Esophagus muscularis mucosa (tissue), 4 donors: ENCODE measurements around the gene DNAJC25. TPM values are rescaled to one million over a fixed set of nuclear protein-coding genes. Genes with fewer than 3 reads are reported as not detected.

ENCODE experiments used
- DNase-seq: peaks from one replicate; pipeline ENCODE4 v3.0.0-alpha.2; 2017; ENCODE audit errors: extremely low spot score
- H3K27ac ChIP-seq, 4 donors: fragments of 200-600 bp; sonication (generic); replicated peaks in 1 of 4; 1 replicate in 3 of 4; 2 replicates in 1 of 4; pipeline ENCODE4 v1.5.1; 2016 to 2019; ENCODE audit warnings: mild to moderate bottlenecking in 1 of 4
- H3K27me3 ChIP-seq, 4 donors: fragments of 200-600 bp; sonication (generic); one replicate each; pipeline versions ENCODE4 v1.5.1 to v1.6.0; 2016 to 2019
- H3K36me3 ChIP-seq, 4 donors: fragments of 200-600 bp; sonication (generic); one replicate each; pipeline ENCODE4 v1.5.1; 2016 to 2019
- H3K4me1 ChIP-seq, 4 donors: fragments of 200-600 bp; sonication (generic); one replicate each; pipeline ENCODE4 v1.5.1; 2016 to 2019
- H3K4me3 ChIP-seq, 4 donors: fragments of 200-600 bp; sonication (generic); 1 replicate in 2 of 4; 2 replicates in 2 of 4; pipeline ENCODE4 v1.5.1; 2016 to 2019; ENCODE audit warnings: mild to moderate bottlenecking in 4 of 4, moderate library complexity in 1 of 4
- H3K9me3 ChIP-seq, 4 donors: fragments of 200-600 bp; sonication (generic); 1 replicate in 3 of 4; 2 replicates in 1 of 4; pipeline ENCODE4 v1.5.1; 2016 to 2019
- EP300 ChIP-seq: sonication (generic); formaldehyde crosslinking; IDR thresholded peaks from one replicate; pipeline ENCODE4 v1.6.1; 2017; ENCODE audit warnings: antibody characterized with exemption
- POLR2A ChIP-seq: fragments of 450-650 bp; IDR thresholded peaks from one replicate; pipeline ENCODE4 v1.6.1; 2017; ENCODE audit warnings: antibody characterized with exemption, moderate library complexity, mild to moderate bottlenecking, low read depth
- POLR2AphosphoS5 ChIP-seq, 2 donors: sonication (generic); formaldehyde crosslinking; IDR thresholded peaks; one replicate each; pipeline ENCODE4 v1.6.1; 2017; ENCODE audit warnings: antibody characterized with exemption in 2 of 2
- WGBS: methylation state at CpG from one replicate; pipeline ENCODE4 v1.1.5; 2018; 5-methylcytosine and 5-hydroxymethylcytosine counted together
- intact Hi-C: fragments of 100-400 bp; cut with DNase I; formaldehyde crosslinking; loops from one replicate; pipeline ENCODE4 v1.15.1; 2023
- total RNA-seq, 4 donors: library from RNA; depleted of rRNA; stranded (reverse); fragments of >200 nt; gene quantifications; one replicate each; pipeline versions ENCODE4 v1.1.0 to v1.2.1, GENCODE V29; 2016
- TF ChIP-seq, protein P1 (sequence below), 3 experiments: fragments of 200-600 bp in 2 of 3; fragments of 450-650 bp in 1 of 3; sonication (generic) in 2 of 3; IDR thresholded peaks; one replicate each; pipeline ENCODE4 v1.5.1; 2017 to 2019; ENCODE audit warnings: antibody characterized with exemption in 3 of 3, mild to moderate bottlenecking in 2 of 3, moderate library complexity in 1 of 3

DNAJC25 gene
- total RNA-seq, 4 donors from 2014 or later: 8.8 to 12.0 (median 9.5) TPM

DNA sequence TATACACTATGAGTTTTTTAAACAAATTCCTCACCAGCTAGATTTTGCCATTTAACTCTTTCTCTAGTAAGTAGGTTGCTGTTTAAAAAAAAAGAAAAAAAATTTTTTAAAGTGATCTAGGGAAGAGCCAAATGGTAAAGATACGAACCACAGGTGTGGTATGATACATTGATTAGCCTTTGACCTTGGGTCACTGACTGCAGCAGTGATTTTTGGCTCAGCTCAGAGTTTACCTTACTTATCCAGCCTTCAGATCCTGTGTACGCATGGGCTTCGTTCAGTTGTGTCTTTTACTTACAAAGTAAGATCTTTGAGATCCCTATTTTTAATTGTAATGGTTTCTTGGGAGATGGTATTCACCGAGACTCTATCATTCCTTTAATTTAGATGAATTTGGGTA, 17.9 kb downstream of the DNAJC25 start:
- WGBS: 88% methylated on average over 4 of the region's 4 CpGs
- intact Hi-C loops: no loop called here
- no peak overlapping the region for H3K4me3 ChIP-seq
- no peaks in the 10 kb centered on the region for H3K4me1 ChIP-seq
- no peak overlapping the region for H3K27ac ChIP-seq
- H3K36me3 ChIP-seq: peaks cover 8 to 42% (median 32%) of the 10 kb centered on the region in 4 donors
- no peak for DNase-seq
- H3K27me3 ChIP-seq: no peaks in the 10 kb centered on the region
- TF ChIP-seq, protein P1, sequence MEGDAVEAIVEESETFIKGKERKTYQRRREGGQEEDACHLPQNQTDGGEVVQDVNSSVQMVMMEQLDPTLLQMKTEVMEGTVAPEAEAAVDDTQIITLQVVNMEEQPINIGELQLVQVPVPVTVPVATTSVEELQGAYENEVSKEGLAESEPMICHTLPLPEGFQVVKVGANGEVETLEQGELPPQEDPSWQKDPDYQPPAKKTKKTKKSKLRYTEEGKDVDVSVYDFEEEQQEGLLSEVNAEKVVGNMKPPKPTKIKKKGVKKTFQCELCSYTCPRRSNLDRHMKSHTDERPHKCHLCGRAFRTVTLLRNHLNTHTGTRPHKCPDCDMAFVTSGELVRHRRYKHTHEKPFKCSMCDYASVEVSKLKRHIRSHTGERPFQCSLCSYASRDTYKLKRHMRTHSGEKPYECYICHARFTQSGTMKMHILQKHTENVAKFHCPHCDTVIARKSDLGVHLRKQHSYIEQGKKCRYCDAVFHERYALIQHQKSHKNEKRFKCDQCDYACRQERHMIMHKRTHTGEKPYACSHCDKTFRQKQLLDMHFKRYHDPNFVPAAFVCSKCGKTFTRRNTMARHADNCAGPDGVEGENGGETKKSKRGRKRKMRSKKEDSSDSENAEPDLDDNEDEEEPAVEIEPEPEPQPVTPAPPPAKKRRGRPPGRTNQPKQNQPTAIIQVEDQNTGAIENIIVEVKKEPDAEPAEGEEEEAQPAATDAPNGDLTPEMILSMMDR (IDR thresholded peaks at IDR 0.05): no peak
- TF ChIP-seq POLR2A (no peak), EP300 (no peak), POLR2AphosphoS5 (IDR thresholded peaks at IDR 0.05) (no peak)
- no peaks in the 10 kb centered on the region for H3K9me3 ChIP-seq

DNA sequence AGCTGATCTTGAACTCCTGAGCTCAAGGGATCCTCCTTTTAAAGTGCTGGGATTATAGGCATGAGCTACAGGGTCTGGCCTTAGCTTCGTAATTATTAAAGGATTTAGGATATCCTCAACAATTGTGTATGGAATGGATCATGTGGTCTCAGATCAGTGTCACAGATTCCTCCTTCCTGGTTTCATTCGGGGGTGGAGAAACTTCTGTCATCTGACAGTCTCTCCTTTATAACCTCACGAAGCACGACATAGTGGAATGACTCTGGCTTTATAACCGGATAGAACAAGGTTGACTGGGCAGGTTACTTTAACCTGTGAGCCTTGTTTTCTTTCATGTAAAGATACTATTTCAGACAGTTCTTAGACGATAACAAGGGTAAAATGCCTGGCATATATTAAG, 25.9 kb downstream of the DNAJC25 start:
- intact Hi-C loops: no loop called here
- WGBS: 69% methylated on average over 6 of the region's 6 CpGs
- no peak for DNase-seq
- H3K4me3 ChIP-seq: no peak overlapping the region
- no peaks in the 10 kb centered on the region for H3K9me3 ChIP-seq
- H3K4me1 ChIP-seq: peaks cover 0 to 6% (median 3%) of the 10 kb centered on the region in 4 donors
- H3K36me3 ChIP-seq: peaks cover 0 to 29% (median 19%) of the 10 kb centered on the region in 4 donors
- no peak overlapping the region for H3K27ac ChIP-seq
- H3K27me3 ChIP-seq: no peaks in the 10 kb centered on the region
- TF ChIP-seq, protein P1 (IDR thresholded peaks at IDR 0.05): no peak
- TF ChIP-seq POLR2A (no peak), POLR2AphosphoS5 (IDR thresholded peaks at IDR 0.05) (no peak), EP300 (no peak)

DNA sequence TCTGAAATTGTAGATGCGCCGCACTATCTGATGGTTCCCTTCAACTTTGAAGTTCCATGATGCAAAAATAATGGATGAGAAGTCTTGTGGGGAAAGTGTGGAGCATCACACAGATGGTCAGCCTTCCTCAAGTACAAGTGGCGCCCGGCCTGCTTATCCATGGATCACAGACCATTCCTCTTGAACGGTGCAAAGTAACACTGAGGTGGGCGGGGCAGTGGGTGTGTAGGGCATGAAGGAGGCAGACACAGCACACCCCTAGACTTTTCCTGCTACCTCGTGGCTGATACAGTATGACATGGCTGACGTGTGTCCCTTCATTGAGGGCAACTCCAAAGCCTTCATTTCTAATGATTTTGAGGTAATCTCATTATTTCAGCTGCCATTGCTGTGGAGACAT, 27.8 kb downstream of the DNAJC25 start:
- TF ChIP-seq POLR2AphosphoS5 (IDR thresholded peaks at IDR 0.05) (no peak), EP300 (no peak), POLR2A (no peak)
- TF ChIP-seq, protein P1 (IDR thresholded peaks at IDR 0.05): no peak
- no peak overlapping the region for H3K27ac ChIP-seq
- no peaks in the 10 kb centered on the region for H3K9me3 ChIP-seq
- no peak overlapping the region for H3K4me3 ChIP-seq
- DNase-seq: no peak
- H3K36me3 ChIP-seq: peaks cover 0 to 14% (median 10%) of the 10 kb centered on the region in 4 donors
- H3K4me1 ChIP-seq: peaks cover 13 to 23% (median 19%) of the 10 kb centered on the region in 4 donors
- 70% methylated on average over 8 of the region's 8 CpGs for WGBS
- intact Hi-C loops: no loop called here
- H3K27me3 ChIP-seq: no peaks in the 10 kb centered on the region

DNA sequence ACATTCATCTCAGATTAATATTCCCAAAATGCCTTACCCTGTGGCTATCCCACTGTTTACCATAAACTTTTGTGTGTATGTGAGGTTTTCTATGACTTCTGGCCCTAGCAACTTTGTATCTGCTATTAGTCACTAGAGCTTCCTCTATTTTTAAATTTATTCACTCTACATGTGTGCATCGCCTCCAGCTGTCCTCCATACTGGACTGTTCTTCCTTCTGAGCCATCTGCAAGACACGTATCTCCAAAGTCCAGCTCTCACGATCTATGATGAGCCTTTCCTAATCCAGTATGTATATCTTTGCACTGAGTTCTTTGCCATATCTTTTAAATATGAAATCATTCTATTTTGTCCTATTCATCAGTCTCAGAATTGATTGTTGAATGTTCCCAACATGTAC, 28.6 kb downstream of the DNAJC25 start:
- Histone ChIP-seq H3K4me3 (no peak overlapping the region), H3K36me3 (peaks cover 0 to 7% (median 5%) of the 10 kb centered on the region in 4 donors), H3K9me3 (no peaks in the 10 kb centered on the region), H3K27ac (no peak overlapping the region), H3K4me1 (peaks cover 13 to 23% (median 19%) of the 10 kb centered on the region in 4 donors), H3K27me3 (no peaks in the 10 kb centered on the region)
- 93% methylated on average over 3 of the region's 3 CpGs for whole genome bisulfite sequencing
- no peak for DNase-seq
- TF ChIP-seq, protein P1 (IDR thresholded peaks at IDR 0.05): no peak
- no peak for TF ChIP-seq EP300
- no peak for TF ChIP-seq POLR2A
- TF ChIP-seq POLR2AphosphoS5 (IDR thresholded peaks at IDR 0.05): no peak
- intact Hi-C loops: no loop called here
